Stimulated activated CD4-positive, alpha-beta T cell treated with anti-CD3 and anti-CD28 coated beads, Interleukin-12 subunit alpha, Interleukin-12 subunit beta, amount 100 ng/mL, for 4 hours (primary cell): Measurements from ENCODE around the gene RAPGEF2.
A peak's percentile ranks its signal among the peaks of the same experiment; 100 is the strongest.
"Not testable (repeated sequence)": the region's sequence is repeated elsewhere in the genome, so short reads cannot be mapped to it uniquely, and the experiment has no call there.

Experiments used
- DNase-seq: peaks from one replicate; pipeline ENCODE4 v3.0.0-alpha.2; 2020

RAPGEF2 gene

GRCh38 chr4:159169404-159170302 is 66.8 kb downstream of the RAPGEF2 start:
- no peak for DNase-seq

DNA sequence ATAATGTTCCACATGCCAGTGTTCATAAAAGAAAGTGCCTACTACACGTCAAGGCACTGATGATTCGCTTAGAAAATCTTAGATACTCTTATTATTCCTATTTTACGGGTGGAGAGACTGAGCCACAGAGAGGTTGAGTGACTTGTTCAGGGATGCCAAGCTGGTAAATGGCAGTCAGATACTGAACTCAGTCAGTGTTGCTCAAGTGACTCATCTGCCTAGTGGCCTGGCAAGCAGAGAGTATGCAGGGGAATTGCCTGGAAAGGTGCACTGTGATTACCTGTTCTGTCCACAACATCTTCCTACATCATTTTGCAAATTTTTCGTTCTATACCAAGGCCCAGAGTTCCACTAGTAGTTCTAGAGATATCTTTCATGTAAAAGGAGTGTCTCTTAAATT is 68.4 kb downstream of the RAPGEF2 start:
- DNase-seq, result no peak

DNA sequence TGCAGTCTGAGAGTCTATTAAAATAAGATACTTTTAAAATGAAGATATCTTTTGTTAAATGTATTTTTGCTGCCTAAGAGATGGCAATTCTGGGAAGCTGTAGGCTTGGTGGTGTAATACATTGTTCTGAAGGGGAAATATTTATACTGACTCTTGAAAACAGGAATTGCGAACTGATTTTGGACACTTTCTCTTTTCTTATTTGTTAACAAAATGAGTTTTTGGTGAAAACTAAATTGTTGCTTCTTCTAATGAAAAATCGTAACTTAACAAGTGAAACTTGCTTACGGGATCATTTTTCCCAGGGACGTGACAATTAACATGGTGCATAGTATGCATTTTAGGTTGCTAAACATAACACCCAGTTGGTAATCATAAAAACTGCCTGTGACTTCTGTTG is 71.0 kb downstream of the RAPGEF2 start:
- DNase-seq, result no peak

DNA sequence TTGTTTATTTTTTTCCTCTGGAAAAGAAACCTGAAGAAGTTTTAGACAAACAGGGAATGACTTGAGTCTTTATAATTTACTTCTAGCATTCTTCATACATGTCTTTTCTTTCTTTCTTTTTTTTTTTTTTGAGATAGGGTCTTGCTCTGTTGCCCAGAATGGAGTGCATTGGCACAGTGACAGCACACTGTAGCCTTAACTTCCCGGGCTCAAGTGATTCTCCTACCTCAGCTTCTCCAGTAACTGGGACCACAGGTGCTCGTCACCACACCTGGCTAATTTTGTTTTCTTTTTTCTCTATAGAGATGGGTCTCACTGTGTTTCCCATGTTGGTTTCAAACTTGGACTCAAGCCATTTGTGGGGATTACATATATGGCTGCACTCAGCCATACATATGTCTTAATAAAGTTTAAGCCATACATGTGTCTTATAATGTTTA is 71.8 kb downstream of the RAPGEF2 start:
- DNase-seq, result no peak

- peak; percentile 40 for DNase-seq
These were observed 72.5 kb downstream of the RAPGEF2 start for GRCh38 chr4:159175085-159175988.

DNA sequence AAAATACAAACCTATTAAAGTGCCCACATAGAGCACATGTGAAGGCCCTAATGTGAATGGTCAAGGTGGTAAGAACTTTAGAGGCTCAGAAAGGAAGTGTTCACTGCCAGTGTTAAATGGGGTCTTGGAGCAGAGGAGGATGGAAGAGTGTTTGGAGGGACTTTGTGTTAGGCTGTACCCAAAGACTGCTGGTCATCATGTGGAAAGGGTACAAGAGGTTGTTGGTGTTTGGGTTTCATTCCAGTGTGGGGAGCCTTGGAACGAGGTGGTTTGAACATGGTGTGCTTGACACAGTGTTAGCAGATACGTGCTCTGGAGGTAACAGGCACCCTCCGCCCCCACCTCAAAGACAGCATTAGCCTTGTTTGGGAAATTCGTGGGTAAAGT is 73.1 kb downstream of the RAPGEF2 start:
- DNase-seq, result no peak

- DNase-seq, result no peak
These were observed 74.6 kb downstream of the RAPGEF2 start for GRCh38 chr4:159177265-159178150.

GRCh38 chr4:159178151-159178546 is 75.3 kb downstream of the RAPGEF2 start:
- no peak for DNase-seq

DNA sequence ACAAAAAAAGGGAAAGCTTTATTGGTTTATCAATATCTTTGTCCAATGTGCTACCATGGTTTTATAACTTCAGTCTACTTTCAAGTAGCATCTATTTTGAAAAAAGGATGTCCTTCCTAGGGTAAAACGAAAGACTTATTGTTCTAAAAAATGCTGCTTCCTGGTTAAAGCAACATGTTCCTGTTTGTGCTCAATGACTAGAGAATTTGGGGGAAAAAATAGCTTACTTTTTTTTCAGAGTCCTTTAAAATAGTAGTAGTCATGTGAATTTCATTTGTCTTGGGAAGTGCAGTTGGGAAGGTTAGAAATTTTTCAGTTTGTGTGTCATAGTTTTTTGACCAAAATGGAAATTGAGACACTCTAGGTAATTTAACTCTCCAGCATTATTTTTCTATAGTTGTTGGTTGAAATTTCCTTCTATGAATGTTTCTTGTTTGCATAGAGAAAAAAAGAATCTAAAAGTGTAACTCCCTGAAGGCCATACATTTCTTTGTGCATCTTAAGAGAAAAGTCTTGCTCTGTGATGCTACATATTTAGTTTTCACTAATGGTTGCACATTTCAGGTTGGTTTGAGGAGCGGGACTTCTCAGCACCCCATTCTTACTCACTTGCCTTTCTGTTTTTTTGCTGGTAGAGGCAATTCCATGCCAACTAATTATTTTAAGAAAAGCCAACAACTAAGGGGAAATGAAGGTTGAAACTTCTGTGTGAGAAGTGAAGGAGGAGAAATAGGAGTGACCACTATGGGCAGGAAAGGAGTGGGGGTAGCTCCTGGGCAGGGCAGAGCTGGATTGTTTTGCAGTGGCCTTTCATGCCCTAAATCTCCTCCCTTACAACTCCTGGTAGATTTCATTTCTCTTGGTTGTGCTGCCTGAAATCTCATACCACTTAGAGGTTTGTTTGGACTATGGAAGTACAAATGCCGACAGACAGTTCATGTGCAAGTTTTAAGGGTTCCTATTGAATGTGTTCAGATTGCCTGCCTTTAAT is 76.4 kb downstream of the RAPGEF2 start:
- DNase-seq, result no peak

GRCh38 chr4:159183885-159184605 is 81.2 kb downstream of the RAPGEF2 start:
- not testable (repeated sequence) for DNase-seq

DNA sequence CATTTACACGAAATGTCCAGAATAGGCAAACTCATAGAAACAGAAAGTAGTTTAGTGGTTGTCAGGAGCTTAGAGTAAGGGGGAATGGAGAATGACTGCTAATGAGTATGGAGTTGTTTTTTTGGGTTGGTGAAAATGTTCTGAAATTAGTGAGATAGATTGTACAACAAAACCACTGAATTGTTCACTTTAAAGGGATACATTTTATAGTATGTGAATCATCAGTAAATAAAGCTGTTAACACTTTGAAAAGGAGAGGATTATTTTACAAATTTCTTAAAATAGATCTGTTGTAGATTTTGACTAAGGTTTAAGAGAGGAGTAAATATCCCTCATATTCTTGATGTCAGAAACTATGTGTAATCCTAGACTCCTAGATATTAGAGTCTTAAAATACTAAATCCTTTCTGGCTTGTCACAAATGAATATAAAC is 82.7 kb downstream of the RAPGEF2 start:
- no peak for DNase-seq

DNA sequence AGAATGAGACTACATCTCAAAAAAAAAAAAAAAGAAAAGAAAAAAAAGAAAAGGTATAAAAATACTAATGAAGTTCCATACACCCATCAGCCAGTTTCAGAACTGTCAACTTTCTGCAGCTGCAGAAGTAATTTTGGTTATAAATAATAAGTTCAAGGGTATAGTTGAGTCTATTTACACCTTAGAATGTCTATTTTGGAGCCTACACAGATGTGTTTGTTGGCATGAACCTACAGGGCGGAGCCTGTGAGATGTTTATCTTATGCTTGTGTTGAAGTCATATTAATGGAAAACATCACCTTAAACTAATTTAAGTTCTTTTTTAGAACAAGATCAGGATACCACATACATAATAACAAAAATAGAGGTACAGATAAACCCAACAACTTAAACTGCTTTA is 85.8 kb downstream of the RAPGEF2 start:
- DNase-seq, result no peak

DNA sequence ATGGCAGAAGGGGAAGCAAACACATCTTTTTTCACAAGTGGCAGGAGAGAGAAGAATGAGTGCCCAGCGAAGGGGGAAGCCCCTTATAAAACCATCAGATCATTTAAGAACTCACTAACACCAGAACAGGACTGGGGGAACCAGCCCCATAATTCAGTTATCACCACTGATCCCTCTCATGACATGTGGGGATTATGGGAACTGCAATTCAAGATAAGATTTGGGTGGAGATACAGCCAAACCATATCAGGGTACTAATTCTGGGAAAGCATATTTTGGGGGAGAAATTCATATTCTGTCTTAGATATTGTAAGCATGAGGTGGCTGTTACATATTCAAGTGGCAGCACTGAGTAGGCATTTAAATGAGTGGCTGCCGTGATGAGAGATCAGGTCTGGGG is 87.8 kb downstream of the RAPGEF2 start:
- no peak for DNase-seq

DNA sequence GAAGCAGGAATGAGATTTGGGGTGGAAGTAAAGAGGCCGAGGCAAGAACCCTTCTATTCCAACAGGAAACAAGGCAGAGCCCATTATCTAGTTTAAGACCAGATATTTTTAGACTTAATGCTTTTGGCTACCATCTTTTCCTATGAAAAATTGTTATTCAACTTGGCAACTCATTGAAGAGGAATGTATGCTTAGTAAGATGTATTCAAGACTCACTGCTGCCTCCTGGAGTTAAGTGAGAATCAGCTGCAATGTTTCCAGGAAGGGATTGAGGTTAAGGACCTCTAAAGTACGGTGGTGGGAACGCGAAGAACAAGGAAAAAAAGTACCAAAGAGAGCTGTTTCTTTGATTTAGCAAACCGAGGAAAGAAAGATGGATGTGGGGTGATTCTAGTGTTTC is 89.1 kb downstream of the RAPGEF2 start:
- DNase-seq, result no peak

GRCh38 chr4:159193046-159193620 is 90.3 kb downstream of the RAPGEF2 start:
- no peak for DNase-seq

DNA sequence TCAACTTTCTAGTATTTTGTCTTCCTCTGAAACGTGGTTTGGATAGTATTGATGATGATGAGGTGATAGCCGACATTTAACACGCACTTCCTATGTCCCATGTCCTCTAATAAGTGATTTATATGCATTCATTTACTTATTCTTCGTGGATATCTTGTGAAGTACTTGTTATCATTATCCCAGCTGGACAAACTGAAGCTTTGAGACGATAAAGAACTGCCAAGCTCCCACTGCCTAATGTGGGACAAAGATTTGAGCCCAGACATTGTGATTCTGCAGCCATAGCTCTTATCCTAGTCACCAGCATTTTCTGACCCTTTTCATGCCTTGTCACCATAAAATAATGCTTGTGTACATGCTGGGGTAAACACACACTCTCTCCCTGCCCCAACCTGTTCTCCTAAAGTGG is 92.5 kb downstream of the RAPGEF2 start:
- no peak for DNase-seq

DNA sequence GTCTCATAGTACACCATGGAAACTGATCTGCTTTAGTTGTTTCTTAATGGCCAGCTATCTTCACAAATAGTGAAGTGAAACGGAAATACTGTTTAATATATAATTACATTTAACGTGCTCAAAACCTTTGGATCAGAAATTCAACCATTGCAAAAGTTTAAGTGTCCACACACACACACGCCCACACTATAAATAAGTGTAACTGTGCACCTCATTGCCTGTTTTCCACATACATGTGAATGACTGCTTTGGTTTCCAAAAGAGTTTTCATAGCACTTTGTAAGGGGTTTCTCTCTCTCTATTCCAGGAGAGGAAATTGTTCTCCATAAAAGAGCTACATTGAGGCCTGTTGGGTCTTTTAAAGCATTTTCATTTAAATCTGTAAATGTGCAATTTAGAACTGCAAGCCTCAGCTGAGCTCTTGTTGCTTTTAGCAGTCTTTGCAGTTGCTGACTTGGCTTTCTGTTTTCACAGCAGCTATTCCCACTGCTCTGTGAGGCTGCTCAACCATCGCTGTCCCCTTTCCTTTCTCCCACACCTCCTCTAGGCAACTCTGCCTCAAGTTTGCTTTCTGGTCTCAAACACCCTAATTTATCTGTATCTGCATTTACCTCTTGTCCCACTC is 94.5 kb downstream of the RAPGEF2 start:
- no peak for DNase-seq

DNA sequence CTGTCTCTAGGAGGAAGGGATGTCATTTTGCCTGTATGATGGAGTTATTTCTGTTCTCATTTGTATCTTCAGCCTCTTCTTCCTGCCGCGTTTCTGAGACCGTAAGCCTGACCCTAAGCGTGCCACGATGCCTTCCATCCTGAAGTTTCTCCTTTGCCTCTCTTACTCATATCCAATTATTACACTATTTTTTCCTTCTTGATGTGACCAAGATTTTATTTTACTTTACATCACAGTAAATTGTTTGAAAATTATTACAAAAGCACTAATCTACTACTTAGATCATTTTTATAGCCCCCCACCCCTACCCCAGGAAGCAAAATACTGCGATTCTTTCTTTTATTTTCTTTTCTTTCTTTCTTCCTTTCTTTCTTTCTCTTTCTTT is 95.0 kb downstream of the RAPGEF2 start:
- DNase-seq, result no peak

- no peak for DNase-seq
These were observed 96.9 kb downstream of the RAPGEF2 start for GRCh38 chr4:159199826-159200225.

- no peak for DNase-seq
These were observed 98.3 kb downstream of the RAPGEF2 start for GRCh38 chr4:159201168-159201567.
